ENCODE measurements around the gene RAP1GAP. TPM values are rescaled to one million over a fixed set of nuclear protein-coding genes. Genes with fewer than 3 reads are reported as not detected.
A peak's percentile ranks its signal among the peaks of the same experiment; 100 is the strongest.

RAP1GAP gene
- total RNA-seq, 3 donors from 2014 or later, result 0.32 to 7.2 (median 6.0) TPM

DNA sequence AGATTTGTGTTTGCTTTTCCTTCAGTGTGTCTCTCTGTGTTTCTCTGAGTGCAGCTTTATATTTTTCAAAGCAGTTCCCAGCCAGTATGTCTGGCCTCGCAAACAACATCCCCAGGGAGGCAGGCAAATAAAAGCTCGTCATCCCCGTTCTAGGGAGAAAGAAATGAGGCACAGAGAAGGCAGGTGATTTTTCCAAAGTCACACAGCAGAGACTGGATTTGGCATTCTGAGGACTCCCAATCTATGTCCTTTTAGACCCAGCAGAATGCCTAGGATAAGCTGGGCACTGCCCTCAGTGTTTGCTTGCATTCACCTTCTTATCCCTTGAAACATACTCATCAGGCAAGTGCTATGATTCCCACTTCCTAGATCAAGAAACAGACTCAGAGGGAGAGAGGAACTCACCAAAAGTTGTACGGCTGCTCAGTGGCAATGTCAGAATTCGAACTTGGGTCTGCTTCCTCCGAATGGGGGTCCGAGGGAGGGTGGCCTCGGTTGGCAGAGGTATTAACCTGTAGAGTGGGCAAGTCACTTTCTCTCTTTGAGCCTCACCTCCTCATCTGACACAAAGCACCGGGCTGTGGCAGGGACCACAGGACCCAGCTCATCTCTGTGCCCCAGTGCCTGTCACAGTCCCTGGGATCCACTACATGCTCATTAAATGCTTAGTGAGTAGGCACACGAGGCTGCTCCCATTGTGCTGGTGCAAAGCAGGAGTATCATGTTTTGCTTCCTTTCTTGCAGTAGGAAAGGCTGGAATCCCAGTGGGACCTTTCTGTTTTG is 4.2 kb downstream of the RAP1GAP start:
- no peaks in the 10 kb centered on the region for H3K36me3 ChIP-seq
- peaks cover 5 to 17% of the 10 kb centered on the region in 2 donors for H3K27me3 ChIP-seq
- no peak overlapping the region for H3K27ac ChIP-seq
- H3K4me3 ChIP-seq, result no peak overlapping the region
- H3K4me1 ChIP-seq, result peaks cover 0 to 15% of the 10 kb centered on the region in 2 donors
- DNase-seq (ENCODE audit: low spot score in 2 of 2), result peak in 1 of 2 donors; percentile 34
- H3K9me3 ChIP-seq, result no peaks in the 10 kb centered on the region
- no peak for TF ChIP-seq POLR2AphosphoS5 (IDR thresholded peaks at IDR 0.05)
- intact Hi-C loops (cut with DNase I; ENCODE audit: low total_unique reads), result no loop called here

DNA sequence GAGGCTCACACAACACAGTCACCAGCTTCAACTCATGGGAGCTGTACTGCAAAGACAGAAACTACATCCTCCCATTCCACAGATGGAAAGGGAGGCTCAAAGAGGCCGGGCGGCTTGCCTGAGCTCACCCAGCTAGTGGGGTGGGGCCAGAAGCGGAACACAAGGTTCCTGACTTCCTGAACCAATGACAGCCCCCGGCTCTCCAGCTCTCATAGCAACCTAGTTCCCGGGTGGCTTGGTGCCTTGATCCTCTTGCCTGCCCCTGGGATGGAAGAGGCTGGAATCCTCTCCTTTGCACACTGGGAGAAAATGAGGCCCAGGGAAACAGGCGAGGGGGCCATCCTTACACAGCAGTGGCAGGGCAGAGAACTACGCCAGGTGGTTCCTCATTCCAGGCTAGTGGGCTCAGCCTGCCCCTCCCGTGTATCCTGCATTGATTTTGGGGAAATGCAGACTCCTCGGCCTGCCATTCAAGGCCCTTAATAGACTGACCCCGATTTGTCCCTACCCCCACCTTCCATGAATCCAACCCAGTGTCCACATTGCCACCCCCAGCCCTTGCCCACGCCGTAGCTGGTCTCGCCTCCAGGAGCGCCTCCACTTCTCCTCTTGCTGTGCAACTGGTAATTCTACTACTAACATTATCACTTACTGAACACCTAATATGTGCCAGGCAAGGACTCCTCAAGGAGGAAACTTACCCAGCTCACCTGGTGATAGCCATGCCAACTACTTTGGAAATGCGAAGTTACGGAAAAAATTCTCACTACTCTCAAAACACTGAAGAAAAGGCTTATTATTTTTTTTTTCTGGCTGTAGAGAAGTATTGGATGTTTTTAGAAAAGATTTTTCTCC is 5.0 kb downstream of the RAP1GAP start:
- H3K27ac ChIP-seq, result no peak overlapping the region
- no peak for TF ChIP-seq POLR2AphosphoS5 (IDR thresholded peaks at IDR 0.05)
- H3K9me3 ChIP-seq, result no peaks in the 10 kb centered on the region
- H3K36me3 ChIP-seq, result no peaks in the 10 kb centered on the region
- intact Hi-C loops (cut with DNase I; ENCODE audit: low total_unique reads), result no loop called here
- peaks cover 5 to 17% of the 10 kb centered on the region in 2 donors for H3K27me3 ChIP-seq
- DNase-seq (ENCODE audit: low spot score in 2 of 2), result peak in 1 of 2 donors; percentile 41
- H3K4me3 ChIP-seq, result no peak overlapping the region
- peaks cover 0 to 9% of the 10 kb centered on the region in 2 donors for H3K4me1 ChIP-seq

DNA sequence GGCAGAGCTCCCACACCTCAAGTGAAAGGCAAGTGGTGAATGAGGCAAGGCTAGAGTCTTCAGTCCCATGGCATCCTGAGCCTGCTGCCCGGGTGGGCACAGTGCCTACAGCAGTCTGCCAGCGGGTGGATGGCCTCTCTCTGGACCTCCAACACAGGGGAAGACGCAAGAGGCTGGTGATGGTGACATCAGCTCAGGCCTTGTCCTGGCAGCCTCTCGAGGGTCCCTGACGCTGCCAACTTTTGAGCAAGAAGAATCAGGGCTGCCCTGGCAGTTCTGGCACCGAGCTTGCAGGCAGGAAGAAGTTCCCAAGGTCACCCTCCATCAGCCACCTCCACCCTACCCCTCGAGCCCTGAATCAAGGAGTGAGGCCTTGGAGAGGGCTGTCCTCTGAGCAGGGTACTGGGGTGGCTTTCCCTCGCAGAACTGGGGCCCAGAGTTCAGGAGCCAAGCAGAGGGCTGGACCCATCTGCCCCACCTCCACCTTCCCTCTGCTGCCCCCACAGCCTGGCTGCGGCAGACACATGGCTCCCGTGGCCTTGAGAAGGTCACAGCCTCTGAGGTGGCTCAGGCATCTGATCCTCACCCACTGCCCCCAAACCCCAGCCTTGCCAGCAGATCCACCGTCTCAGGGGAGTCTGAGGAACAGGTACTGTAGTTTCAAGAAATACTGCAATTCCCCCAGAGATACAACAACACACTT is 5.8 kb downstream of the RAP1GAP start:
- peaks cover 0 to 9% of the 10 kb centered on the region in 2 donors for H3K27me3 ChIP-seq
- DNase-seq (ENCODE audit: low spot score in 2 of 2), result peak in 1 of 2 donors; percentile 40
- H3K36me3 ChIP-seq, result no peaks in the 10 kb centered on the region
- intact Hi-C loops (cut with DNase I; ENCODE audit: low total_unique reads), result no loop called here
- H3K27ac ChIP-seq, result no peak overlapping the region
- H3K4me3 ChIP-seq, result no peak overlapping the region
- TF ChIP-seq POLR2A (IDR thresholded peaks at IDR 0.05) (no peak), POLR2AphosphoS5 (IDR thresholded peaks at IDR 0.05) (no peak)
- TF ChIP-seq, protein P1, sequence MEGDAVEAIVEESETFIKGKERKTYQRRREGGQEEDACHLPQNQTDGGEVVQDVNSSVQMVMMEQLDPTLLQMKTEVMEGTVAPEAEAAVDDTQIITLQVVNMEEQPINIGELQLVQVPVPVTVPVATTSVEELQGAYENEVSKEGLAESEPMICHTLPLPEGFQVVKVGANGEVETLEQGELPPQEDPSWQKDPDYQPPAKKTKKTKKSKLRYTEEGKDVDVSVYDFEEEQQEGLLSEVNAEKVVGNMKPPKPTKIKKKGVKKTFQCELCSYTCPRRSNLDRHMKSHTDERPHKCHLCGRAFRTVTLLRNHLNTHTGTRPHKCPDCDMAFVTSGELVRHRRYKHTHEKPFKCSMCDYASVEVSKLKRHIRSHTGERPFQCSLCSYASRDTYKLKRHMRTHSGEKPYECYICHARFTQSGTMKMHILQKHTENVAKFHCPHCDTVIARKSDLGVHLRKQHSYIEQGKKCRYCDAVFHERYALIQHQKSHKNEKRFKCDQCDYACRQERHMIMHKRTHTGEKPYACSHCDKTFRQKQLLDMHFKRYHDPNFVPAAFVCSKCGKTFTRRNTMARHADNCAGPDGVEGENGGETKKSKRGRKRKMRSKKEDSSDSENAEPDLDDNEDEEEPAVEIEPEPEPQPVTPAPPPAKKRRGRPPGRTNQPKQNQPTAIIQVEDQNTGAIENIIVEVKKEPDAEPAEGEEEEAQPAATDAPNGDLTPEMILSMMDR (IDR thresholded peaks at IDR 0.05), result no peak
- peaks cover 0 to under 1% of the 10 kb centered on the region in 2 donors for H3K4me1 ChIP-seq
- H3K9me3 ChIP-seq, result no peaks in the 10 kb centered on the region

DNA sequence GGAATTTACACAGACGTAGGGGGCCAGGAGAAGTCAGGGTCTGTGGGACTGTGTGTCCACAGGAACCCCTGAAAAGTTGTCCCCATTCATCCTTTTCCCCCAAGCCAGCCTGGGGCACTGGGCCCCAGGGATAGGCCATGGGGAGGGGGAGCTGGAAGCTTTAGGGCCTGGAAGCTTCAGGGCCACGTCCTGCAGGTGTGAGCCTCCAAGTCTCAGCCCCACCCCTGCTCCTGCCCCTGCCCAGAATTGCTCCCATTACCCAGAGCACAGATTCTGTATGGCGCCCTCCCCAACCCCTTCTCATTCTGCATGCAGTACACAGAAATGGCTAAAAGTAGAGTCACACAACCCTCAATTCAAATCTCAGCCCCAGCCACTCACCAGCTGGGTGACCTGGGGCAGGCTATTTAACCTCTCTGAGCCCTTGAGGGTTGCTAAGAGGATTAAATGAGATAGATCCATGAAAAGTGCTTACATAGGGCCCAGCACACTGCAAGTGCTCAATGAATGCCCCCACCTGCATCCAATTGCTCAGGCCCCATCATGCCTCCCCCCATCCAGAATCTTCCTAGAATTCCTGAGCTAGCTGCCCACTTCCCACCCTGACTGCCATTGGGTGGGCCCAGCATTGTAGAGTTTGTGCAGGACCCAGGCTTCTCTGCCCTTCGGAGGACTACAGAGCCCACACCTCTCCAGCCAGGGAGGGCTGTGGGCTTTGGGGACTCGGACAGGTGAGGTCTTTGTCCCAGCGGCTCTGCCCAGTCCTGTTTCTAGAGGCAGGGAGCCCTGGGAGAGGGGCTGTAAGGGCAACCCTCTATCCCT is 6.5 kb downstream of the RAP1GAP start:
- no peaks in the 10 kb centered on the region for H3K9me3 ChIP-seq
- no peak overlapping the region for H3K4me3 ChIP-seq
- no peak for TF ChIP-seq POLR2A (IDR thresholded peaks at IDR 0.05)
- intact Hi-C loops (cut with DNase I; ENCODE audit: low total_unique reads), result loop anchor here (1.0 kb wide), 1 partner anchor 16 kb away; no protein-coding TSS in a partner anchor
- no peak overlapping the region for H3K27ac ChIP-seq
- H3K4me1 ChIP-seq, result no peaks in the 10 kb centered on the region
- H3K27me3 ChIP-seq, result peaks cover 0 to 2% of the 10 kb centered on the region in 2 donors
- DNase-seq (ENCODE audit: low spot score in 2 of 2), result peak in 1 of 2 donors; percentile 44
- H3K36me3 ChIP-seq, result no peaks in the 10 kb centered on the region

DNA sequence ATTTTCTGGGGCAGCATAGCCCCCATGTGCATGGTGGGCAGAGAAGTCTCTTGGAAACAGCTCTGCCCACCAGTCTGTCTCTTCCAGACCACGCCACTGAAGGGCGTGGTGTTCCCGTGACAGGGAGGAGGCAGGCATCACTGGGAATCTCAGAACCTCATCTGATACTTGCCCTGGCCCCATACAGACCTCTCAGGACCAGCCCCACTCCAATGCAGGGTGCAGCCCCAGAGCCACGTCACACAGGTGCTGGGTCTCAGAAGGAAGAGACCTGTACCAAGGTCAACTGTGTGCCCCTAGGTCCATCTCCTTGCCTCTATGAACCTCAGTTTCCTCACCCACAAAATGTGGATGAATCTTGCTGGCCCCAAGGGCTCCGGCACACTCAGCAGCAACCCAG is 7.3 kb downstream of the RAP1GAP start:
- Histone ChIP-seq H3K9me3 (no peaks in the 10 kb centered on the region), H3K4me3 (no peak overlapping the region), H3K27ac (no peak overlapping the region), H3K27me3 (no peaks in the 10 kb centered on the region), H3K36me3 (no peaks in the 10 kb centered on the region), H3K4me1 (peaks cover 0 to under 1% of the 10 kb centered on the region in 2 donors)
- intact Hi-C loops (cut with DNase I; ENCODE audit: low total_unique reads), result loop anchor here (1.0 kb wide), 1 partner anchor 16 kb away; no protein-coding TSS in a partner anchor
- TF ChIP-seq, protein P1 (IDR thresholded peaks at IDR 0.05), result no peak
- no peak for TF ChIP-seq POLR2A (IDR thresholded peaks at IDR 0.05)
- TF ChIP-seq POLR2AphosphoS5 (IDR thresholded peaks at IDR 0.05), result no peak
- peak in 1 of 2 donors; percentile 38 for DNase-seq (ENCODE audit: low spot score in 2 of 2)

DNA sequence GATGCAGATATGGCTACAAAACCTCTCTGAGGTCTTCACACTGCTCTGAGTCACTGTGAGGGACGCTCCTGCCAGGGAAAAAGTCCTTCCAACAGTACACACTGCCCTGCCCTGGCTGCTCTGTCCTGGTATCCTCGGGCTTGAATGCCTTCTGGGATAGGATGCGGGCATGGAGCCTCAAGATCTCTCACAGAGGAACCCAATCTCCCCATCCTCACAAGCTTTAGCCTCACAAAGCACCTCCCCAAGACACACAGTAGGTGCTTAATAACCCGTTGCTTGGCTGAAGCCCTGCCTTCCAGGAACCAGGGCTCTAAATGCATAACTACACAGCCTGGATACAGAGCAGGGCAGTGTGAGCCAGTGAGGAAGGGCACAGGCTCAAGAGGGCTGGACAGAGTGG is 9.2 kb downstream of the RAP1GAP start:
- Histone ChIP-seq H3K4me1 (peaks cover 0 to 5% of the 10 kb centered on the region in 2 donors), H3K9me3 (no peaks in the 10 kb centered on the region), H3K4me3 (no peak overlapping the region), H3K27ac (no peak overlapping the region), H3K27me3 (no peaks in the 10 kb centered on the region), H3K36me3 (no peaks in the 10 kb centered on the region)
- TF ChIP-seq POLR2A (IDR thresholded peaks at IDR 0.05) (no peak), POLR2AphosphoS5 (IDR thresholded peaks at IDR 0.05) (no peak)
- TF ChIP-seq, protein P1 (IDR thresholded peaks at IDR 0.05), result no peak
- intact Hi-C loops (cut with DNase I; ENCODE audit: low total_unique reads), result no loop called here
- DNase-seq (ENCODE audit: low spot score in 2 of 2), result peak in 1 of 2 donors; percentile 28
